GM12878 (cell line): ENCODE data around the gene LGALS4. TPM values are rescaled to one million over a fixed set of nuclear protein-coding genes. Genes with fewer than 3 reads are reported as not detected.
A peak's percentile ranks its signal among the peaks of the same experiment; 100 is the strongest.

Experiments
- ASH2L ChIP-seq: fragments of 300-600, 200-600 bp; sonication (generic); IDR thresholded peaks from 2 replicates; pipeline ENCODE4 v1.6.1; 2017; ENCODE audit warnings: low read depth, mild to moderate bottlenecking, borderline replicate concordance
- CEBPB ChIP-seq, 2 experiments: fragments of 150-350 bp in 1 of 2; IDR thresholded peaks; 2 replicates each; pipeline ENCODE4 v1.6.1; 2012 to 2014; ENCODE audit warnings: low read depth in 2 of 2, low read length in 2 of 2, borderline replicate concordance in 1 of 2, inconsistent platforms in 1 of 2
- E2F4 ChIP-seq: IDR thresholded peaks from 2 replicates; pipeline ENCODE4 v1.6.1; 2012; ENCODE audit warnings: low read depth, low read length, improper control_type of control experiment
- ETV6 ChIP-seq, 2 experiments: fragments of 450-650 bp in 1 of 2; IDR thresholded peaks in 1 of 2; conservative IDR thresholded peaks in 1 of 2; 2 replicates each; pipeline ENCODE4 v1.6.1; 2014; ENCODE audit warnings: antibody characterized with exemption in 1 of 2, borderline replicate concordance in 1 of 2, low read depth in 1 of 2, mild to moderate bottlenecking in 1 of 2, moderate library complexity in 1 of 2
- FOS ChIP-seq: IDR thresholded peaks from 3 replicates; pipeline ENCODE4 v1.6.1; 2011; ENCODE audit warnings: borderline replicate concordance; ENCODE audit not compliant: insufficient read length; ENCODE audit errors: extremely low read depth
- HSF1 ChIP-seq: fragments of 150-350 bp; IDR thresholded peaks from 2 replicates; pipeline ENCODE4 v1.6.1; 2014; ENCODE audit warnings: mild to moderate bottlenecking, low read depth, low read length
- IKZF1 ChIP-seq: fragments of 450-650 bp; conservative IDR thresholded peaks from 2 replicates; pipeline ENCODE4 v1.6.1; 2017; ENCODE audit warnings: antibody characterized with exemption, mild to moderate bottlenecking
- IKZF2 ChIP-seq, 2 experiments: fragments of 450-650 bp; IDR thresholded peaks; 2 replicates each; pipeline ENCODE4 v1.6.1; 2017; ENCODE audit warnings: mild to moderate bottlenecking in 2 of 2, moderate library complexity in 2 of 2
- MTA2 ChIP-seq: fragments of 450-650 bp; IDR thresholded peaks from 2 replicates; pipeline ENCODE4 v1.6.1; 2016; ENCODE audit warnings: low read depth, mild to moderate bottlenecking, moderate library complexity
- MTA3 ChIP-seq: IDR thresholded peaks from 2 replicates; pipeline ENCODE4 v1.6.1; 2012; ENCODE audit warnings: low read length, inconsistent platforms, borderline replicate concordance
- PKNOX1 ChIP-seq: fragments of 450-650 bp; IDR thresholded peaks from 2 replicates; pipeline ENCODE4 v1.6.1; 2016; ENCODE audit warnings: mild to moderate bottlenecking
- POLR2A ChIP-seq: IDR thresholded peaks from 2 replicates; pipeline ENCODE4 v1.6.1; 2011; ENCODE audit warnings: low read depth, mild to moderate bottlenecking, low read length
- POLR2AphosphoS5 ChIP-seq: IDR thresholded peaks from 2 replicates; pipeline ENCODE4 v1.6.1; 2011; ENCODE audit warnings: mild to moderate bottlenecking, low read length, inconsistent platforms
- RAD51 ChIP-seq: fragments of 450-650 bp; IDR thresholded peaks from 2 replicates; pipeline ENCODE4 v1.6.1; 2016; ENCODE audit warnings: moderate library complexity, mild to moderate bottlenecking, inconsistent platforms
- RCOR1 ChIP-seq: conservative IDR thresholded peaks from 2 replicates; pipeline ENCODE4 v1.6.1; 2012; ENCODE audit warnings: low read depth, low read length, improper control_type of control experiment
- RELB ChIP-seq: fragments of 450-650 bp; IDR thresholded peaks from 2 replicates; pipeline ENCODE4 v1.6.1; 2017; ENCODE audit warnings: low read depth, mild to moderate bottlenecking, moderate library complexity
- SIN3A ChIP-seq: IDR thresholded peaks from 2 replicates; pipeline ENCODE4 v1.6.1; 2012; ENCODE audit warnings: low read depth, low read length, improper control_type of control experiment
- SIX5 ChIP-seq: IDR thresholded peaks from 2 replicates; pipeline ENCODE4 v1.6.1; 2011; ENCODE audit warnings: mild to moderate bottlenecking, low read depth, low read length, moderate library complexity; ENCODE audit not compliant: severe bottlenecking
- SMARCA5 ChIP-seq: fragments of 450-650 bp; IDR thresholded peaks from 2 replicates; pipeline ENCODE4 v1.6.1; 2017; ENCODE audit warnings: mild to moderate bottlenecking
- SP1 ChIP-seq: IDR thresholded peaks from one replicate; pipeline ENCODE4 v1.6.1; 2011; ENCODE audit warnings: low read depth, low read length
- SPI1 ChIP-seq: IDR thresholded peaks from 2 replicates; pipeline ENCODE4 v1.6.1; 2011; ENCODE audit warnings: low read depth, mild to moderate bottlenecking, low read length, moderate library complexity, borderline replicate concordance; ENCODE audit not compliant: insufficient read depth
- SUPT20H ChIP-seq: IDR thresholded peaks from 2 replicates; pipeline ENCODE4 v1.6.1; 2011; ENCODE audit warnings: low read depth, mild to moderate bottlenecking, low read length, moderate library complexity, borderline replicate concordance; ENCODE audit not compliant: control insufficient read depth
- TAF1 ChIP-seq: IDR thresholded peaks from 2 replicates; pipeline ENCODE4 v1.6.1; 2011; ENCODE audit warnings: mild to moderate bottlenecking, low read depth, low read length, borderline replicate concordance
- WRNIP1 ChIP-seq: IDR thresholded peaks from 2 replicates; pipeline ENCODE4 v1.6.1; 2011; ENCODE audit warnings: low read depth, low read length, improper control_type of control experiment, borderline replicate concordance
- YY1 ChIP-seq: IDR thresholded peaks from 2 replicates; pipeline ENCODE4 v1.6.1; 2011; ENCODE audit warnings: low read depth, mild to moderate bottlenecking, low read length
- ZNF24 ChIP-seq: fragments of 450-650 bp; IDR thresholded peaks from 2 replicates; pipeline ENCODE4 v1.6.1; 2017; ENCODE audit warnings: antibody characterized with exemption, mild to moderate bottlenecking
- polyA plus RNA-seq, 11 experiments: library from polyadenylated mRNA; depleted of rRNA in 4 of 11; unstranded in 6 of 11; stranded (reverse) in 5 of 11; fragments of >200 nt; fragmentation: Nextera tagmentation in 4 of 11; fragmentation: Illumina TruSeq in 1 of 11; extraction: Ambion mirVana in 4 of 11; extraction: Trizol in 1 of 11; gene quantifications; 1 replicate in 1 of 11; 2 replicates in 10 of 11; pipeline versions ENCODE4 v1.2.1 to v1.2.3, GENCODE V29; 2011 to 2016; ENCODE audit warnings: inconsistent platforms in 2 of 11, missing spikeins in 2 of 11, low read depth in 1 of 11
- total RNA-seq, 4 experiments: library from RNA; depleted of rRNA in 3 of 4; stranded (reverse); fragments of >200 nt in 3 of 4; fragmentation: Illumina TruSeq in 1 of 4; extraction: Trizol in 1 of 4; gene quantifications; 2 replicates each; pipeline versions ENCODE4 v1.2.1 to v1.2.3, GENCODE V29; 2013 to 2021

Gene LGALS4
- total and polyA plus RNA-seq, 10 of the 15 experiments (the other 5 are each of a cell fraction or from before 2014, with no cell fraction given): 0.13 to 2.1 (median 0.26) TPM; not detected in 4

- TF ChIP-seq MTA3: no peak
- peak; percentile 80 for TF ChIP-seq TAF1
- TF ChIP-seq ETV6 (conservative IDR thresholded peaks at IDR 0.05 in 1 of 2, IDR thresholded peaks at IDR 0.05 in 1 of 2; ENCODE audit: borderline replicate concordance in 1 of 2, low read depth in 1 of 2): no peak
- no peak for TF ChIP-seq SUPT20H
- no peak for TF ChIP-seq IKZF2 (IDR thresholded peaks at IDR 0.05)
- no peak for TF ChIP-seq RELB
- TF ChIP-seq YY1: peak; percentile 93
- no peak for TF ChIP-seq SMARCA5
- peak; percentile 100 for TF ChIP-seq PKNOX1
- no peak for TF ChIP-seq MTA2
- no peak for TF ChIP-seq SIN3A
- peak; percentile 96 for TF ChIP-seq SP1
- peak; percentile 79; the same call in 1 of the 2 replicates for TF ChIP-seq POLR2AphosphoS5
- no peak for TF ChIP-seq IKZF1
- TF ChIP-seq ZNF24: no peak
- TF ChIP-seq WRNIP1: no peak
- no peak for TF ChIP-seq RCOR1
- TF ChIP-seq E2F4: peak; percentile 64; the same call in 1 of the 2 replicates
- no peak for TF ChIP-seq ASH2L
- TF ChIP-seq SPI1: no peak
- TF ChIP-seq SIX5: no peak
- TF ChIP-seq CEBPB (IDR thresholded peaks at IDR 0.05; ENCODE audit: borderline replicate concordance in 1 of 2, low read depth in 2 of 2, low read length in 2 of 2): no peak
- TF ChIP-seq FOS: peak; percentile 81
- peak; percentile 65 for TF ChIP-seq RAD51
- TF ChIP-seq POLR2A: peak; percentile 90
- TF ChIP-seq HSF1: 0 out of 2 replicates have a peak, but pooled peaks have one; percentile 21
Measured at GRCh38 chr19:38849860-38850435, 37.2 kb upstream of the LGALS4 start, which contains the start of gene HNRNPL (continued).
